Measurements from ENCODE around the gene IRX6. TPM values are rescaled to one million over a fixed set of nuclear protein-coding genes. Genes with fewer than 3 reads are reported as not detected.
A peak's percentile ranks its signal among the peaks of the same experiment; 100 is the strongest.

The IRX6 gene
- total and polyA plus RNA-seq, 2 experiments from 2014 or later, result 0.10 TPM; not detected in 1

- H3K9me3 Mint-ChIP-seq, result peaks cover 4% of the 10 kb centered on the region; the same call in 1 of the 3 replicates
- H4K20me1 ChIP-seq (replicated peaks; ENCODE audit: insufficient read depth), result peaks cover 23% of the 10 kb centered on the region
- TF ChIP-seq ETS1 (IDR thresholded peaks at IDR 0.05) (no peak), REST (IDR thresholded peaks at IDR 0.05; ENCODE audit: unreplicated experiment) (no peak), EZH2 (IDR thresholded peaks at IDR 0.05; ENCODE audit: low read depth, unreplicated experiment) (peak; percentile 95), EZH2phosphoT487 (IDR thresholded peaks at IDR 0.05; ENCODE audit: unreplicated experiment) (peak; percentile 80)
- H3F3A ChIP-seq (replicated peaks; ENCODE audit: low read depth), result 0 out of 2 replicates have a peak, but pooled peaks cover 7% of the 10 kb centered on the region
- no peaks in the 10 kb centered on the region for H3K36me3 ChIP-seq (ENCODE audit: insufficient read depth)
- peak overlapping the region; percentile 89 for H3K4me2 ChIP-seq
- H3K4me1 Mint-ChIP-seq, result peaks cover 40% of the 10 kb centered on the region
- peaks cover 79% of the 10 kb centered on the region for H3K27me3 Mint-ChIP-seq (ENCODE audit: insufficient read depth, low read depth, poor library complexity)
- ATAC-seq (no peak; the same call in 2 of the 3 replicates), DNase-seq (ENCODE audit: low spot score) (no peak)
- peak overlapping the region; percentile 75 for H3K4me3 ChIP-seq
- no peak overlapping the region for H3K27ac Mint-ChIP-seq
- peaks cover 28% of the 10 kb centered on the region; the same call in 1 of the 2 replicates for H3K4me1 ChIP-seq (ENCODE audit: insufficient read depth)
- H3K36me3 Mint-ChIP-seq (ENCODE audit: low read depth), result no peaks in the 10 kb centered on the region
- H3K4me3 Mint-ChIP-seq, result peak overlapping the region; percentile 84
- no peak overlapping the region for H3K27ac ChIP-seq (ENCODE audit: low read depth)
- peaks cover 2% of the 10 kb centered on the region; the same call in 1 of the 2 replicates for H3K9me2 ChIP-seq (ENCODE audit: insufficient read depth)
- peaks cover 100% of the 10 kb centered on the region for H3K27me3 ChIP-seq (ENCODE audit: insufficient read depth)
- no peaks in the 10 kb centered on the region for H3K79me2 ChIP-seq (replicated peaks; ENCODE audit: insufficient read depth)
- peak overlapping the region; percentile 96 for H2AFZ ChIP-seq
These were observed 7.7 kb downstream of the IRX6 start for GRCh38 chr16:55331648-55332185.

GRCh38 chr16:55333684-55334083 is 9.7 kb downstream of the IRX6 start:
- H3K9me2 ChIP-seq (ENCODE audit: insufficient read depth), result peaks cover 2% of the 10 kb centered on the region; the same call in 1 of the 2 replicates
- H3K27ac Mint-ChIP-seq, result no peak overlapping the region
- no peak overlapping the region for H3K4me2 ChIP-seq
- H3K27me3 ChIP-seq (ENCODE audit: insufficient read depth), result peaks cover 88% of the 10 kb centered on the region
- DNase-seq (ENCODE audit: low spot score), result no peak
- no peaks in the 10 kb centered on the region for H3K36me3 ChIP-seq (ENCODE audit: insufficient read depth)
- H3K4me3 ChIP-seq, result no peak overlapping the region
- H3K4me3 Mint-ChIP-seq, result no peak overlapping the region
- H3K27me3 Mint-ChIP-seq (ENCODE audit: insufficient read depth, low read depth, poor library complexity), result peaks cover 59% of the 10 kb centered on the region
- 0 out of 2 replicates have a peak, but pooled peaks cover 3% of the 10 kb centered on the region for H3F3A ChIP-seq (replicated peaks; ENCODE audit: low read depth)
- no peak overlapping the region for H3K27ac ChIP-seq (ENCODE audit: low read depth)
- peaks cover 4% of the 10 kb centered on the region; the same call in 1 of the 3 replicates for H3K9me3 Mint-ChIP-seq
- no peaks in the 10 kb centered on the region for H3K79me2 ChIP-seq (replicated peaks; ENCODE audit: insufficient read depth)
- peaks cover 27% of the 10 kb centered on the region for H3K4me1 Mint-ChIP-seq
- peaks cover 15% of the 10 kb centered on the region; the same call in 1 of the 2 replicates for H3K4me1 ChIP-seq (ENCODE audit: insufficient read depth)
- H4K20me1 ChIP-seq (replicated peaks; ENCODE audit: insufficient read depth), result 0 out of 2 replicates have a peak, but pooled peaks cover 11% of the 10 kb centered on the region
- no peak overlapping the region for H2AFZ ChIP-seq
- no peaks in the 10 kb centered on the region for H3K36me3 Mint-ChIP-seq (ENCODE audit: low read depth)
- ATAC-seq, result no peak
- TF ChIP-seq EZH2phosphoT487 (IDR thresholded peaks at IDR 0.05; ENCODE audit: unreplicated experiment), result no peak
- TF ChIP-seq ZNF331 (CRISPR knock-in tag; IDR thresholded peaks at IDR 0.05; ENCODE audit: low read depth), result no peak
- TF ChIP-seq NANOG (IDR thresholded peaks at IDR 0.05; ENCODE audit: borderline replicate concordance), result no peak
- TF ChIP-seq STAT1 (IDR thresholded peaks at IDR 0.05; ENCODE audit: unreplicated experiment), result no peak
- TF ChIP-seq EZH2 (IDR thresholded peaks at IDR 0.05; ENCODE audit: low read depth, unreplicated experiment), result no peak
- TF ChIP-seq ZNF462 (CRISPR knock-in tag; IDR thresholded peaks at IDR 0.05), result no peak
- no peak for TF ChIP-seq POLR2AphosphoS5 (IDR thresholded peaks at IDR 0.05; ENCODE audit: low read depth)
- no peak for TF ChIP-seq CREB1 (CRISPR knock-in tag; IDR thresholded peaks at IDR 0.05; ENCODE audit: low read depth)

Data from GM23338 (cell line).